AG09309 (cell line): ENCODE measurements around the gene MMP20.

Experiments used
- DNase-seq: peaks from one replicate; pipeline ENCODE4 v3.0.0-alpha.2; 2010; ENCODE audit warnings: low read depth
- H3K4me3 ChIP-seq: 2 replicates; pipeline ENCODE4 v1.5.1; 2011; ENCODE audit warnings: mild to moderate bottlenecking, low read depth, low read length, moderate library complexity; ENCODE audit not compliant: control insufficient read depth
- TF ChIP-seq, protein P1 (sequence below): IDR thresholded peaks from 2 replicates; pipeline ENCODE4 v1.5.1; 2011; ENCODE audit warnings: mild to moderate bottlenecking, low read depth, low read length, inconsistent platforms; ENCODE audit not compliant: insufficient read depth, control insufficient read depth; ENCODE audit errors: missing control alignments

MMP20 gene

DNA sequence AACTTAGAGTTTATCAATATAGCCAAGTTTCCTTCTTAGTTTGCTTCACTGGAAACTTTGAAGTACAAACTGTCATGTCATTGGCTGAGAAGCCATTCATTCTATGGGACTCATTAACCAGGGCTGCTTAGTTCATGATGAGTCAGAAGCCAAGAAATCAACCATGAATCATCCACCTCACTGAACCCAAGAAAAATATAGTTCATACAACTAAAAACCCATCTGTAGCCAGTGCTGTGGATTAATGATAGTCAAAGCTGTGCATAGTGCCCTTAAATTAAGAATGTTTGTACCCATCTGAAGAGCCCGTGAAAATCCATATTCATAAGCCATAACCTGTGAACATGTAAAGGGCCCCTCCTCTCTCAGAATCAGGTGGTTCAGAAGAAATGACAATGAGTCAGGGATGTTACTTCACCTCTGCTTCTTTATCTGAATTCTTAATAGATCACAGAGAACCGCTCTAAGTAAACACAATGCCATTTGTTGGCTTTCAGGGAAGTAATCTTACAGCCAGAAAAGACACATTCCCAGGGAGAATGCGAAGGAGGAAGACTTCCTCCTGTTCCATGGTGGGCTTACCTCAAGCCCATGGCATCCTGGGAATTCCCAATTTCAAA is 25.4 kb downstream of the MMP20 start:
- peak; percentile 57 for DNase-seq
- no peak overlapping the region for H3K4me3 ChIP-seq
- TF ChIP-seq, protein P1, sequence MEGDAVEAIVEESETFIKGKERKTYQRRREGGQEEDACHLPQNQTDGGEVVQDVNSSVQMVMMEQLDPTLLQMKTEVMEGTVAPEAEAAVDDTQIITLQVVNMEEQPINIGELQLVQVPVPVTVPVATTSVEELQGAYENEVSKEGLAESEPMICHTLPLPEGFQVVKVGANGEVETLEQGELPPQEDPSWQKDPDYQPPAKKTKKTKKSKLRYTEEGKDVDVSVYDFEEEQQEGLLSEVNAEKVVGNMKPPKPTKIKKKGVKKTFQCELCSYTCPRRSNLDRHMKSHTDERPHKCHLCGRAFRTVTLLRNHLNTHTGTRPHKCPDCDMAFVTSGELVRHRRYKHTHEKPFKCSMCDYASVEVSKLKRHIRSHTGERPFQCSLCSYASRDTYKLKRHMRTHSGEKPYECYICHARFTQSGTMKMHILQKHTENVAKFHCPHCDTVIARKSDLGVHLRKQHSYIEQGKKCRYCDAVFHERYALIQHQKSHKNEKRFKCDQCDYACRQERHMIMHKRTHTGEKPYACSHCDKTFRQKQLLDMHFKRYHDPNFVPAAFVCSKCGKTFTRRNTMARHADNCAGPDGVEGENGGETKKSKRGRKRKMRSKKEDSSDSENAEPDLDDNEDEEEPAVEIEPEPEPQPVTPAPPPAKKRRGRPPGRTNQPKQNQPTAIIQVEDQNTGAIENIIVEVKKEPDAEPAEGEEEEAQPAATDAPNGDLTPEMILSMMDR: no peak

DNA sequence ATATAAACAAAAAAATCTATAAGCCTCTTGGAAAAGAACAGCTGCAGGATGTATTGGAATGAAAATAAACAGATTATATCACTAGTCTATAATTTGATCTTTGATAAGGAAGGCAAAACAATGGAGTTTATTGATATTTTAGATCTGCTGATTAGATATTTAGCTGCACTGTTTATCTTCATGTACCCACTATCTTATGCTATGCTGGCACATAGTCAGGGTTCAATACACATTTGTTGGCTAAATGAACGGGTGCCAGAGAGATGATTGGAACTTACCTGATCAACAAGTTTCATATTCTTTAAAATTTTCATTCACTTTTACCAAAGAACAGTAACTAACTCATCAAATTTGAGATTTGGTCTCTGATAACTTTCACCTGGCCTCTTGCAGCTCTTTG is 26.9 kb downstream of the MMP20 start:
- no peak overlapping the region for H3K4me3 ChIP-seq
- DNase-seq: no peak
- TF ChIP-seq, protein P1: no peak

DNA sequence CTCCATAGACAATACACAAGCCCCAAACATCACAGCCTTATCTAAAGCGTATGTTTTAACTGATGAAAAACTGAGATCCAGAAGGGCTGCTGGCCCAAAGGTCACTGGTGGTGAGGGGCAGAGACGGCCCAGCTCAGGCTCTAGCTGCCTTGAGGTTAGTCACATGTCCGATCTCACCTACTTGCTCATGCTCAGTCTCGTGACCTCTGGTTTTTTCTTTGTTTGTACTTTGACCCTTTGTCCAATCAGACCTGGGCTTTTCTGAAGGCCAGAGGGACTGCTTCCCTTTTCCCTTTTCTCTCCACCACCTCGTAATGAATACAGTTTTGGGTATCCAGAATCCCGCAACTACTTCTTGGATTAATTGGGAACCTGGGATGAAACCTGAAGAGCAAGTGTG is 28.6 kb downstream of the MMP20 start:
- TF ChIP-seq, protein P1: no peak
- DNase-seq: no peak
- H3K4me3 ChIP-seq: no peak overlapping the region

DNA sequence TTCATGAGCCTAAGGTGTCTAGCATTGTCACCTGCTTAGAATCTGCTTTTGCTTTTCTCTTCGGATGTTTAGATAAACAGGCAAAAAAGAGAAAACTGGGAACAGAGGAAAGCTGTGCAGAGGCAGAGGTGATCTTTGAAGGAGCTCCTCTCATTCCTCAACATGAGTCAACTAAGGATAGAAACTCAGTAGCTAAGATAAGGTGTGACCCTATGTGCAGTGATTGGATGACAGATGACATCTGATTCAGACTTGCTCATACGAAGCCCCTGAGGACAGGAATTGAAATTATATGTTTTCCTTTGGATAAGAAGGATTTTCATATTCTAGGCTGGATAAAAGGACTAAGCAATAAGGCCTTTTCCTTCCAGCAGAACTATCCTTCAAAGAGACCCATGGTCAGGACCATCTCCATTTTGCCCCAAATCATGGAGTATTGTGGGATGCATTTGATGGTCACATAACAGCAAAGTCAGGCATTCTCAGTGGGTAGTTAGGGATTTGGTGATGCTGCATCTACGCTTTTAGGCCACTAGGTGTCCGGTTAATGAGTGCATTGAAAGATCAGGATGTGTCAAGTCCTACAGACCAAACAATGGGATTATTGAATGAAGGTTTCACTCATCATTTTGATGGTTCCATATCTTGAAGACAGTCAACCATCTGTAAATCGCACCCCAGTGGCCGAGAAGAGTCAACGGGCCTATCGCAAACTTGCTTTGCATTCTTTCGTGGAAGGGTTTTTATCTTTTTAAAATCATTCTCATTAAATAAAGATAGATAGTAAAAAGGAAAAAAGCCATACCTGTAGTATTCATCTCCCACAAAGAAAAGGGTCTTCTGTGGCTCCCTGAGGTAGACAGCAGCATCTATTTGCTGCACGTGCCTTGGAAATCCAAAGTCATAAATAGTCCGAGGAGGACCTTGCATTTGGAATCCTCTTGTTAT is 32.2 kb downstream of the MMP20 start:
- no peak overlapping the region for H3K4me3 ChIP-seq
- TF ChIP-seq, protein P1: peak; percentile 55
- DNase-seq: no peak

DNA sequence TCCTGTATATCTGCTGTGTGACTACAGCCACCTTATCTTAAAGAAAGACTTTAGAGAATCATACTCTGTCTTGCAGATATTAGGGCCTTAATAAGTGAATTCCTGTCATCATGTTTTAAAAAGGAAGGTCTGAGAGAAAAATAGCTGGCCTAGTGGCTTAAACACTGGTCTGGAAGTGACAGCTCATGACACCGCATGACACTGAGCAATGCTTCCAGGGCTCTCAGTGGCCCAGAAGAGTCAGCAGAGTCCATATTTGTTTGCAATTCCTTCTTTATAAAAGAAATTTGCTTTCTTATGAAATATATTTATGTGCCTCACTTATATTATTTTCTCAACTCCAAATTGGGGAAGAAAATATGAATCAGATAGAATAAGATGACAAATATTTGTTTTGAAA is 33.0 kb downstream of the MMP20 start:
- no peak for DNase-seq
- TF ChIP-seq, protein P1: no peak
- no peak overlapping the region for H3K4me3 ChIP-seq

GRCh38 chr11:102591160-102591718 is 33.9 kb downstream of the MMP20 start:
- no peak overlapping the region for H3K4me3 ChIP-seq
- no peak for DNase-seq
- TF ChIP-seq, protein P1: no peak
